OCI-LY1 (cell line): Measurements from ENCODE around the gene SLC12A3.

ENCODE experiments used
- H2AFZ ChIP-seq: fragments of 200-600 bp; sonication (generic), shearing (Covaris generic); 2 replicates; pipeline ENCODE4 v1.6.0; 2014; ENCODE audit warnings: antibody characterized with exemption, mild to moderate bottlenecking, low read length
- H3F3A ChIP-seq: fragments of 200-600 bp; sonication (generic), shearing (Covaris generic); 2 replicates; pipeline ENCODE4 v1.6.0; 2014; ENCODE audit warnings: mild to moderate bottlenecking, antibody characterized with exemption, low read length, moderate library complexity; ENCODE audit not compliant: insufficient read depth
- H3K27ac ChIP-seq: fragments of 200-600 bp; sonication (generic); 2 replicates; pipeline ENCODE4 v1.5.1; 2014; ENCODE audit warnings: low read length, mixed run types, mild to moderate bottlenecking, low read depth; ENCODE audit not compliant: poor library complexity, severe bottlenecking
- H3K27me3 ChIP-seq: fragments of 200-600 bp; sonication (generic); 2 replicates; pipeline ENCODE4 v1.6.0; 2014; ENCODE audit warnings: antibody characterized with exemption, mild to moderate bottlenecking, low read length, moderate library complexity; ENCODE audit not compliant: insufficient read depth
- H3K36me3 ChIP-seq: fragments of 200-600 bp; sonication (generic); 2 replicates; pipeline ENCODE4 v1.6.1; 2014; ENCODE audit warnings: mild to moderate bottlenecking, antibody characterized with exemption, low read length, moderate library complexity, mixed read lengths; ENCODE audit not compliant: insufficient read depth
- H3K4me1 ChIP-seq: fragments of 200-600 bp; sonication (generic); 2 replicates; pipeline ENCODE4 v1.5.1; 2014; ENCODE audit warnings: mild to moderate bottlenecking, low read length, moderate library complexity; ENCODE audit not compliant: insufficient read depth, severe bottlenecking
- H3K4me2 ChIP-seq: fragments of 200-600 bp; sonication (generic), shearing (Covaris generic); 2 replicates; pipeline ENCODE4 v1.6.1; 2014; ENCODE audit warnings: low read length
- H3K4me3 ChIP-seq: fragments of 200-600 bp; sonication (generic); 2 replicates; pipeline ENCODE4 v1.5.1; 2014; ENCODE audit warnings: low read length, low read depth, mild to moderate bottlenecking, mixed read lengths; ENCODE audit not compliant: poor library complexity, severe bottlenecking
- H3K79me2 ChIP-seq: fragments of 200-600 bp; shearing (Covaris generic); 2 replicates; pipeline ENCODE4 v1.6.1; 2016; ENCODE audit warnings: mixed run types, low read length, mixed read lengths; ENCODE audit not compliant: insufficient read depth
- H3K9ac ChIP-seq: fragments of 200-600 bp; sonication (generic), shearing (Covaris generic); 2 replicates; pipeline ENCODE4 v1.6.1; 2014; ENCODE audit warnings: mild to moderate bottlenecking, low read length, mixed read lengths
- H3K9me2 ChIP-seq: fragments of 200-600 bp; sonication (generic), shearing (Covaris generic); 2 replicates; pipeline ENCODE4 v1.6.1; 2014; ENCODE audit warnings: low read depth, mild to moderate bottlenecking, low read length, mixed read lengths
- H3K9me3 ChIP-seq: fragments of 200-600 bp; shearing (Covaris generic); 2 replicates; pipeline ENCODE4 v1.6.1; 2014; ENCODE audit warnings: low read length, mixed read lengths
- H4K20me1 ChIP-seq: fragments of 200-600 bp; sonication (generic), shearing (Covaris generic); 2 replicates; pipeline ENCODE4 v1.6.0; 2016; ENCODE audit warnings: mild to moderate bottlenecking, low read length; ENCODE audit not compliant: insufficient read depth
- CTCF ChIP-seq: fragments of 200-600 bp; sonication (generic), shearing (Covaris generic); IDR thresholded peaks from 2 replicates; pipeline ENCODE4 v1.5.1; 2017; ENCODE audit warnings: mild to moderate bottlenecking, antibody characterized with exemption, low read length, moderate library complexity, mixed read lengths
- EZH2 ChIP-seq: fragments of 200-600 bp; sonication (generic), shearing (Covaris generic); IDR thresholded peaks from 2 replicates; pipeline ENCODE4 v1.8.0; 2017; ENCODE audit warnings: borderline replicate concordance, mixed run types, mild to moderate bottlenecking, antibody characterized with exemption, low read length, moderate library complexity, mixed read lengths

The SLC12A3 gene

GRCh38 chr16:56852968-56853367 lies 12.0 kb upstream of the SLC12A3 start:
- no peaks in the 10 kb centered on the region for H3K9me2 ChIP-seq
- H4K20me1 ChIP-seq, result no peaks in the 10 kb centered on the region
- no peaks in the 10 kb centered on the region for H3K9me3 ChIP-seq
- 0 out of 2 replicates have a peak, but pooled peaks cover 2% of the 10 kb centered on the region for H3K36me3 ChIP-seq
- no peaks in the 10 kb centered on the region for H3K79me2 ChIP-seq
- H3F3A ChIP-seq, result no peaks in the 10 kb centered on the region
- no peak overlapping the region for H3K27ac ChIP-seq
- no peak overlapping the region for H3K4me3 ChIP-seq
- H3K9ac ChIP-seq, result no peak overlapping the region
- H3K27me3 ChIP-seq, result no peaks in the 10 kb centered on the region
- no peak overlapping the region for H2AFZ ChIP-seq
- H3K4me2 ChIP-seq, result no peak overlapping the region
- peaks cover 5% of the 10 kb centered on the region for H3K4me1 ChIP-seq
- no peak for TF ChIP-seq EZH2
- TF ChIP-seq CTCF, result no peak

GRCh38 chr16:56855201-56855600 lies 9.8 kb upstream of the SLC12A3 start:
- Histone ChIP-seq H3K79me2 (no peaks in the 10 kb centered on the region), H3K27me3 (no peaks in the 10 kb centered on the region), H3K4me2 (no peak overlapping the region), H3K36me3 (no peaks in the 10 kb centered on the region), H3K9ac (no peak overlapping the region), H3K9me2 (no peaks in the 10 kb centered on the region), H3K9me3 (no peaks in the 10 kb centered on the region), H3K4me1 (peaks cover 4% of the 10 kb centered on the region), H3K27ac (no peak overlapping the region), H4K20me1 (no peaks in the 10 kb centered on the region), H2AFZ (no peak overlapping the region), H3F3A (no peaks in the 10 kb centered on the region), H3K4me3 (no peak overlapping the region)
- TF ChIP-seq CTCF (no peak), EZH2 (no peak)

GRCh38 chr16:56855946-56856345 lies 9.1 kb upstream of the SLC12A3 start:
- H2AFZ ChIP-seq, result no peak overlapping the region
- TF ChIP-seq CTCF (no peak), EZH2 (no peak)
- no peak overlapping the region for H3K27ac ChIP-seq
- H3K9me3 ChIP-seq, result no peaks in the 10 kb centered on the region
- no peaks in the 10 kb centered on the region for H3K36me3 ChIP-seq
- H3K4me1 ChIP-seq, result peaks cover 11% of the 10 kb centered on the region
- H3K4me2 ChIP-seq, result no peak overlapping the region
- H3K27me3 ChIP-seq, result no peaks in the 10 kb centered on the region
- H3K4me3 ChIP-seq, result no peak overlapping the region
- H3K9me2 ChIP-seq, result no peaks in the 10 kb centered on the region
- H3K79me2 ChIP-seq, result no peaks in the 10 kb centered on the region
- H3K9ac ChIP-seq, result no peak overlapping the region
- H3F3A ChIP-seq, result no peaks in the 10 kb centered on the region
- no peaks in the 10 kb centered on the region for H4K20me1 ChIP-seq
